NT2/D1 (cell line): ENCODE data around the gene CCDC69.

ENCODE experiments used
- DNase-seq: peaks from one replicate; pipeline ENCODE4 v3.0.0-alpha.2; 2011; ENCODE audit warnings: low read depth, low spot score
- H3K27me3 ChIP-seq: 2 replicates; pipeline ENCODE4 v1.6.0; 2011; ENCODE audit warnings: mild to moderate bottlenecking; ENCODE audit not compliant: insufficient read length, insufficient read depth
- H3K36me3 ChIP-seq: 2 replicates; pipeline ENCODE4 v1.6.1; 2011; ENCODE audit warnings: mild to moderate bottlenecking, low read length, mixed read lengths; ENCODE audit not compliant: insufficient read depth, insufficient read length
- H3K4me1 ChIP-seq: 2 replicates; pipeline ENCODE4 v1.5.1; 2011; ENCODE audit not compliant: insufficient read depth, insufficient read length
- H3K4me3 ChIP-seq: 2 replicates; pipeline ENCODE4 v1.5.1; 2011; ENCODE audit warnings: low read depth; ENCODE audit not compliant: insufficient read length
- H3K9ac ChIP-seq: 2 replicates; pipeline ENCODE4 v1.6.0; 2011; ENCODE audit warnings: low read depth; ENCODE audit not compliant: insufficient read length
- H3K9me3 ChIP-seq: 2 replicates; pipeline ENCODE4 v1.5.1; 2011; ENCODE audit warnings: mild to moderate bottlenecking, low read length; ENCODE audit not compliant: insufficient read depth
- SUZ12 ChIP-seq: IDR thresholded peaks from 2 replicates; pipeline ENCODE4 v1.6.1; 2011; ENCODE audit not compliant: insufficient read length, insufficient read depth; ENCODE audit errors: extremely low read depth
- YY1 ChIP-seq: IDR thresholded peaks from 2 replicates; pipeline ENCODE4 v1.6.1; 2011; ENCODE audit not compliant: insufficient read length, insufficient read depth
- ZNF274 ChIP-seq: IDR thresholded peaks from 2 replicates; pipeline ENCODE4 v1.6.1; 2011; ENCODE audit warnings: mild to moderate bottlenecking, low read depth, low read length

CCDC69 gene

DNA sequence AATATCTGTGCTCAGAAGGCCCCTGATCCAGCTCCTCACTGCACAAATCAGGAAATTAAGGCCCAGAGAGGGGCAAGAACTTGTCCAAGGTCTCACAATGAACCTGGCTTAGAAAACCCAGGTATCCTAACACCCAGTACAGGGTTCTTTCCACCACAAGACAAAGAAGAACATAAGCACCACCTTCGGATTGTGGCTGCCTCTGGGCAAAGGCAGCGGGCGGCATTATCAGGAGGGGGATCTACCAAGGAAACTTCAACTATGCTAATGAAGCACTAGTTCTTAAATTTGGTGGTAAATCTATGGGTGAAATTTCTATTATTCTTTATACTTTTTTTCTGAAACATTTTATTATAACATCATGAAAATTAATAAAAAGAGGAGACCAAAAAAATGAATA, 84.2 kb downstream of the CCDC69 start:
- no peak overlapping the region for H3K9ac ChIP-seq
- H3K9me3 ChIP-seq = no peaks in the 10 kb centered on the region
- H3K36me3 ChIP-seq = peaks cover 82% of the 10 kb centered on the region
- peaks cover 7% of the 10 kb centered on the region for H3K4me1 ChIP-seq
- no peak for DNase-seq
- H3K4me3 ChIP-seq = no peak overlapping the region
- TF ChIP-seq SUZ12 = no peak
- no peaks in the 10 kb centered on the region for H3K27me3 ChIP-seq

DNA sequence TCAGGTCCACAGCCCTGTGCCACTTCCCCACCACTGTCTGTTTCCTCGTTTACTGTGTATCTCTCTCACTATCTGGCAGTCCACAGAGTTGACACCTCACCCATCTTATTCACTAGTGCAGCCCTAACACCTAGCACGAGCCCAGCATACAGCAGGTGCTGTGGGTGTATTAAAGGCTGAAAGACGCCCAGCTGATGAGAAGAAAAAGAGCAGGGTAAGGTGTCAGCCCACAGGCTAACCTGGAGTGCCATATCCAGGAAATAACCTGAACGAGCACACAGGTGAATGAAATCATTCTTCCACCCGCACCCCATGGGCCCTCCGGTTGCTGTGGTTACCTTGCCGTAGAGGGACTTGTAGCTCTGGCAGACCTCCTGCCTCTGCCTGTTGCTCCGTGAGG, 84.9 kb downstream of the CCDC69 start:
- DNase-seq = no peak
- Histone ChIP-seq H3K4me1 (peaks cover 7% of the 10 kb centered on the region), H3K9me3 (no peaks in the 10 kb centered on the region), H3K9ac (no peak overlapping the region), H3K36me3 (peaks cover 82% of the 10 kb centered on the region), H3K4me3 (no peak overlapping the region), H3K27me3 (no peaks in the 10 kb centered on the region)
- TF ChIP-seq ZNF274 = no peak
- no peak for TF ChIP-seq YY1
- no peak for TF ChIP-seq SUZ12

DNA sequence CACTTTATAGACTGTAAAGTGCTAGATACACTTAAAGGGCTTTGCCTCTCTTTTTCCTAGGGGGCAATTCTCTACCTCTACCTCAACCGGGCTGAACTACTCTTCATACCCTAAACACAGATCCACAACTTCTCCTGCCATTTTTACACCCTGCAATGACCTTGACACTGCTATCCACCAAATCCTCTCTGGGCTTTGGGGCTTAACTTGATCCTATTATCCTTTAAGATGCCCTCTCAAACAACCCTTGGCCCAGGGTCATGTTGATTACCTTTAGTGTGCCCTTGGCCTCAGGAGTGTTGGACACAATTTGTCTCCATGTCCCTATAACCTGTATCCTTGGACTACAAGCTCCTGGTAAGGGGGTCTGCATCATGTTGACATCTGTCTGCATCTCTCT, 85.8 kb downstream of the CCDC69 start:
- H3K9ac ChIP-seq = no peak overlapping the region
- H3K9me3 ChIP-seq = no peaks in the 10 kb centered on the region
- H3K36me3 ChIP-seq = peaks cover 84% of the 10 kb centered on the region
- no peak overlapping the region for H3K4me3 ChIP-seq
- no peak for TF ChIP-seq YY1
- no peak for TF ChIP-seq SUZ12
- no peaks in the 10 kb centered on the region for H3K27me3 ChIP-seq
- DNase-seq = no peak
- peaks cover 7% of the 10 kb centered on the region for H3K4me1 ChIP-seq

DNA sequence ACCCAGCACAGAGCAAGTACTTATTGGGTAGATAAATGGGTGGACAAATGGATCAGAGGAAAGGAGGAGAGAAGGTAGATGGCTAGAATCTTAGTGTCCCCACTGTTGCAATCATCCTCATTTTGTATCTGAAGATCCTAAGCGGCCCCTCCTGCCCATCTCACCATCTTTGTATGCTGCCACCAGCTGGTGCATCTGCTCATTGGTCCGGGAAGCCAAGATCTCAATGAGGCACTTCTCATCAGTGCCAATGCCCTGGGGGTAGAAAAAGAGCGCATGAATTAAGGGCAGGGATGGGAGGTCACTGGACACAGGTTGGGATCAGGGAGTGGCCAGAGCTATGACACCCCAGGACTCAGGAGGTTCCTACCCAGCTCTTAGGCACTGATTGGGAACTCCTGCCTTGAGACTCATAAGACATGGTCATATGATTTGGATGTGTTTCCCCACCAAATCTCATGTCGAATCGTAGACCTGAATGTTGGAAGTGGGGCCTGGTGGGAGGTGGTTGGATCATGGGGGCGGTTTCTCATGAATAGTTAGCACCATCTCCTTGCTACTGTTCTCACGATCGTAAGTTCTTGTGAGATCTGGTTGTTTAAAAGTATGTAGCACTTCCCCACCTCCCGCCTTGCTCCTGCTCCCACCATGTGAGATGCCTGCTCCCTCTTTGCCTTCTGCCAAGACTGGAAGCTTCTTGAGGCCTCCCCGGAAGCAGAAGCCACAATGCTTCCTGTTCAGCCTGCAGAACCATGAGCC, 86.6 kb downstream of the CCDC69 start:
- H3K27me3 ChIP-seq = no peaks in the 10 kb centered on the region
- DNase-seq = no peak
- H3K4me3 ChIP-seq = no peak overlapping the region
- H3K4me1 ChIP-seq = peaks cover 7% of the 10 kb centered on the region
- H3K36me3 ChIP-seq = peaks cover 87% of the 10 kb centered on the region
- TF ChIP-seq YY1 (no peak), ZNF274 (no peak), SUZ12 (no peak)
- H3K9me3 ChIP-seq = no peaks in the 10 kb centered on the region
- H3K9ac ChIP-seq = no peak overlapping the region

DNA sequence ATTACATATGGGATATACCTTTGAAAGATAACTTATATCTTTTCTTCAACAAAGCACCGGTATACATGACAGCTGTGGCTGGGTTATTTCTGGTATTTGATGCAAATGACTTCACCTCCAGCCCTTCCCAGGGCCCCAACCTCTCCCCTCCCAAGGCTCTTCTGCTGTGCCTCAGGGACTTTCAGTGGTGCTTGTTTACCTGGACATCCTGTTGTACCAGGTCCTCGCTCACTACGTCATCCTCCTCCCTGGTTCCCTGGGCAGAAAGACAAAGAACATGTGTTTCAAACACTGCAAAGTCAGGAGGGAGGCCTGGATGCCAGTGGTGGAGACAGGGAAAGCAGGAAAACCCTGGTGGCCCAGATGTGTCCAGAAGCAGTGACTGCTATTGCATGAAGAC, 89.7 kb downstream of the CCDC69 start:
- H3K9me3 ChIP-seq = no peaks in the 10 kb centered on the region
- TF ChIP-seq SUZ12 = no peak
- no peak for TF ChIP-seq ZNF274
- no peak for TF ChIP-seq YY1
- no peak overlapping the region for H3K9ac ChIP-seq
- H3K4me1 ChIP-seq = no peaks in the 10 kb centered on the region
- no peak for DNase-seq
- H3K4me3 ChIP-seq = no peak overlapping the region
- peaks cover 100% of the 10 kb centered on the region for H3K36me3 ChIP-seq
- H3K27me3 ChIP-seq = no peaks in the 10 kb centered on the region

DNA sequence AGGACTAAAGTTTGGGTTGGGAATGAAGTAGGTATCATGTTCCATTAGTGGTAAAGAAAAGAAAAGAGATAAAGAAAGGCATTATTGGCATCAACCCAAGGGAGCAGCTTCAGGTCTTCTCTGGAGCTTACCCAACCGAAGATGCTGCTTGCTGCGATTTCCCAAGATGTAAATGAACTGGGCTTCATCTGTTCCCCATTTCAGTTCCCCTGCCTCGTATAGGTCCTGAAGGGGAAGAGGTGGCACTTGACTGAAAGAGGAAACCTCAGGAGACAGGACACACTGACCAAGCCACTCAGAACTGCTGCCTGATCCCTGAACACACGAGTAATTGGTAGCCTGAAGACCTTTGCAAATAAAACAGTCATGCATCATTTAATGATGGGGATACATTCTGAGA, 90.9 kb downstream of the CCDC69 start:
- peaks cover 98% of the 10 kb centered on the region for H3K36me3 ChIP-seq
- no peak overlapping the region for H3K4me3 ChIP-seq
- no peak overlapping the region for H3K9ac ChIP-seq
- TF ChIP-seq ZNF274 (no peak), SUZ12 (no peak), YY1 (no peak)
- H3K9me3 ChIP-seq = no peaks in the 10 kb centered on the region
- H3K27me3 ChIP-seq = no peaks in the 10 kb centered on the region
- no peaks in the 10 kb centered on the region for H3K4me1 ChIP-seq
- no peak for DNase-seq
